NCI-H1930 (cell line): ENCODE results near the gene KCNQ4.

Experiments used
- DNase-seq, 2 experiments: peaks; one replicate each; lab custom pipeline; 2025; lab: John Stamatoyannopoulos, UW

KCNQ4 gene

GRCh38 chr1:40795811-40796586, 12.4 kb downstream of the KCNQ4 start:
- no peak for DNase-seq

GRCh38 chr1:40796939-40797667, 13.5 kb downstream of the KCNQ4 start:
- DNase-seq, result no peak

- DNase-seq, result no peak
Observed at GRCh38 chr1:40797668-40798010, 14.1 kb downstream of the KCNQ4 start.

DNA sequence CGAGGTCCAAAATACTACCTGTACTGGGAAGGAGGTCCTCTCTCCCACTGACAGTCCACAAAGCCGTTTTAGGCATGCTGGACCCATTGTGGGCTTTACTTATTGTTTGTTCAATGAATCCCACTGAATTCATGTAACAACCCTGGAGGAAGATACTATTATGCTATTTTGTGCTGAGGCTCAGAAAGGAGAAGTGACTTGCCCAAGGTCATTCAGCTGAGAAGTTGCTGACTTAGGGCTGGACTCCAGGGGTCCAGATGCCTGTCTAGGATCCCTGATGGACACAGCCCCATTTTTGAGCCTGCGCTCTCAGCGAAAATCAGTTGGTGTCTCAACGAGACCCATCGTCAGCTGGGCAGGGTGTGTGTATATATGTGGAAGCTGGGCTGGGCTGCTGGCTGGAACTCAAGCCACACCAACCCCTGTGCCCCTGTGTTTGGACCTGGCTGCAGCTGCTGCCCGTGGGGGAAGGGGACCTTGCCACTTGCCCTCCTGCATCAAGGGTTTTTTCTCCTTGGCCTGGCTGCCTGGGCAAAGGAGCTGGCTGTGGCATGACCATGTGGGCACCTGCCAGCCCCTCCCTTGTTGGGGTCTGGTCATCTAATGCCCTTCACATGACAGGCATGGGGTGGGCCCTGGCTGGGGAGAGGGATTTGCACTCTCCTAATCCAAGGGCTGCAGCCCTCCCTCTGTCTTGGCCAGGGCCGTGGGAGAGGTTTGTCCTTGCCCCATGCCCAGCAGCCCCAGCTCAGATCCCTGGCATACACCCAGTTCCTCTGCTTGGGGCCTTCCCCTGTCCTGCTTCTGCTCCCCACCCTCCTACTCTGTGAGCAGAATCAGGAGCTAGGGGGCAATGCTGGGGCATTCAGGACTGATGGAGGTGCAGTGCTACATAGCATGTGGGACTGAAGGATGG, 15.0 kb downstream of the KCNQ4 start:
- DNase-seq, result no peak

GRCh38 chr1:40799351-40799867, 15.8 kb downstream of the KCNQ4 start:
- DNase-seq, result no peak

- no peak for DNase-seq
Observed at GRCh38 chr1:40801742-40802077, 18.1 kb downstream of the KCNQ4 start.

DNA sequence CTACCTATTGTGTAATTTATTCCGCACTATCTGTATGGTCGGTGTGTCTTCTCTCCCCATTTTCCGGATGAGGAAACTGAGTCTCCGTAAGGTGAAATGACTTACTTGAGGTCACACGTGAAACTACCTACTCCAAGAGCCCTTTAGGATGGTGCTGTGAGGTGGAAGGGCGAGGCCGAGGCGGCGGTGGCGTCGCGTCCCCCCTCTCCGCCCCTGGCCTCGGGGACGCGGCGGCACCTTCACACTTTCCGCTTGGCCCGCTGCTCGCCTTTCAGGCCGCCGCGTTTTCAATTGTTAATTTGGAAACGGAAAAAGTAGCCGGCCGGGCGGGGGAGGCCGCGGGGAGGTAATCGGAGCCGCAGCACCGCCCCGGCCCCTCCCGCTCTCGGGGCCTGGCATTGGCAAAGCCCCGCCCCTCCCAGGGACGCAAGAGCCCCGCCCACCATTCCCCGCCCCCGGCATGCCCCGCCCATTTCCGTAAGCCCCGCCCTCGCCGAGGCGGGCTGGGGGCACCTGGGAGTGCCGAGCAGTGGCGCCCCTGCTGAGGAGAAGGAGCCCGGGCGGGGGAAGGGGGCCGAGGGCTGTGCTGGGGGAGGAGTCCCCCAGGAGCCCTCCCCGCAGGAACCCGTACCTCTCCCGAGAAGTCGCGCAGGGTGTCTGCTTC, 18.6 kb downstream of the KCNQ4 start:
- peak; percentile 58 to 75 for DNase-seq

GRCh38 chr1:40802742-40803113, 19.1 kb downstream of the KCNQ4 start:
- no peak for DNase-seq

GRCh38 chr1:40803447-40803846, 19.9 kb downstream of the KCNQ4 start:
- DNase-seq, result no peak

GRCh38 chr1:40803902-40804301, 20.3 kb downstream of the KCNQ4 start:
- DNase-seq, result no peak

GRCh38 chr1:40806240-40806639, 22.7 kb downstream of the KCNQ4 start:
- no peak for DNase-seq

- no peak for DNase-seq
Observed at GRCh38 chr1:40806731-40807695, 23.4 kb downstream of the KCNQ4 start.

- DNase-seq, result no peak
Observed at GRCh38 chr1:40808002-40808401, 24.4 kb downstream of the KCNQ4 start.

DNA sequence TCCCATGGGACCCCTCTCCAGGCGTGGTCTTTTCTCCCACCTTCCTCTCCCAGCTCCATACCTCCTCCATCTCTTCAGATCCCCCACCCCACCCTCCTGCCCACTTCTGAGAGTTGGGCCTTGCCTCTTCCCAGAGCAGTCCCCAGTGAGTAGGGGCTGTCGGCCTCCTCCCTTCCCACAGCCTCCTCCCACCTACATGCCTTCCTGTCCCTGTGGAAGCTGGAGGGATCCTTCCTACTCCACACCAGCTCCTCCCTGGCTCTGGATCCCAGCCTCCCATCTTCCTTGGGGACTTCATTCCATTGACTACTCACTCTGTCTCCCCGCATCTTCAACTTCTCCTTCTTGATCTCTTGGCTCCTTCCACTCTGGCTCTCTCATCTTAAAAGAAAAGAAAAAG, 24.9 kb downstream of the KCNQ4 start:
- no peak for DNase-seq

GRCh38 chr1:40808909-40809308, 25.3 kb downstream of the KCNQ4 start:
- DNase-seq, result no peak

- DNase-seq, result no peak
Observed at GRCh38 chr1:40810927-40811326, 27.3 kb downstream of the KCNQ4 start.

DNA sequence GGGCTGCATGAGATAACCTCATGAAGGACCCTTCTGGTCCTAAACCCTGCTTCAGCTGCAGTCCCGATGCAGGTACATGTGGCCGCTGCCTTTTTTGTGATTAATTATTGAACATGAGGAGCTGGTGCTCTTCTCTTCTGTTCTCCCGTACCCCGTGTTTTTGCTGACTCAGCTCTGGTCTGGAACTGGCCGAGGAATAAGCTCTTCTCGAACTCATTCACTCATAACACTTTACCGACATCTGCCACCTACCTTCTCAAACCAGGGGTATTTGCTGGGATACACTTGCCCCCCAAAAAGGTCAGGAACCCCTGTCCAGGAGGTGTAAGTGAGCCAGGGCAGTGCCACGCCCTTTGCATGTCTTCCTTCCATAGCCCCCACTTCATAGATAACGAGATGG, 31.8 kb downstream of the KCNQ4 start:
- DNase-seq, result no peak

- no peak for DNase-seq
Observed at GRCh38 chr1:40817791-40818263, 34.2 kb downstream of the KCNQ4 start.

- DNase-seq, result no peak
Observed at GRCh38 chr1:40818264-40818961, 34.8 kb downstream of the KCNQ4 start.

- no peak for DNase-seq
Observed at GRCh38 chr1:40819101-40819500, 35.5 kb downstream of the KCNQ4 start.
